AG10803 (cell line): ENCODE measurements around the gene CHD2.

Experiments
- DNase-seq: peaks from one replicate; pipeline ENCODE4 v3.0.0; 2010; ENCODE audit warnings: low read depth
- H3K4me3 ChIP-seq: 2 replicates; pipeline ENCODE4 v1.5.1; 2011; ENCODE audit warnings: mild to moderate bottlenecking, low read length, control low read depth
- CTCF ChIP-seq: conservative IDR thresholded peaks from 2 replicates; pipeline ENCODE4 v1.5.1; 2011; ENCODE audit warnings: mild to moderate bottlenecking, low read length, control low read depth, inconsistent platforms

CHD2 gene

GRCh38 chr15:93071469-93071936 is 171.4 kb downstream of the CHD2 start:
- H3K4me3 ChIP-seq: peak overlapping the region; percentile 73
- DNase-seq: peak; percentile 12
- no peak for TF ChIP-seq CTCF

GRCh38 chr15:93072011-93072410 is 171.9 kb downstream of the CHD2 start:
- DNase-seq: peak; percentile 62
- no peak for TF ChIP-seq CTCF
- H3K4me3 ChIP-seq: peak overlapping the region; percentile 73

GRCh38 chr15:93072411-93073394 is 172.6 kb downstream of the CHD2 start:
- DNase-seq: peak; percentile 60
- peak overlapping the region; percentile 73 for H3K4me3 ChIP-seq
- no peak for TF ChIP-seq CTCF

- peak overlapping the region; percentile 26; the same call in 1 of the 2 replicates for H3K4me3 ChIP-seq
- no peak for DNase-seq
- TF ChIP-seq CTCF: no peak
Observed at GRCh38 chr15:93073465-93073952, 173.4 kb downstream of the CHD2 start.

- DNase-seq: no peak
- no peak for TF ChIP-seq CTCF
- no peak overlapping the region for H3K4me3 ChIP-seq
Observed at GRCh38 chr15:93074599-93074998, 174.5 kb downstream of the CHD2 start.

GRCh38 chr15:93076217-93076616 is 176.1 kb downstream of the CHD2 start:
- no peak for DNase-seq
- no peak overlapping the region for H3K4me3 ChIP-seq
- no peak for TF ChIP-seq CTCF

- no peak for TF ChIP-seq CTCF
Observed at GRCh38 chr15:93076875-93077274, 176.8 kb downstream of the CHD2 start.

More at GRCh38 chr15:93076875-93077274, 176.8 kb downstream of the CHD2 start:
- DNase-seq: no peak
- no peak overlapping the region for H3K4me3 ChIP-seq
